Erythroblast (primary cell): Measurements from ENCODE around the gene NTHL1.

Experiments
- GATA1 ChIP-seq: IDR thresholded peaks from 2 replicates; pipeline ENCODE4 v1.6.1; 2011; ENCODE audit warnings: low read depth, mild to moderate bottlenecking, control low read depth, low read length, moderate library complexity
- POLR2A ChIP-seq: IDR thresholded peaks from 2 replicates; pipeline ENCODE4 v1.6.1; 2011; ENCODE audit warnings: mild to moderate bottlenecking, low read length

DNA sequence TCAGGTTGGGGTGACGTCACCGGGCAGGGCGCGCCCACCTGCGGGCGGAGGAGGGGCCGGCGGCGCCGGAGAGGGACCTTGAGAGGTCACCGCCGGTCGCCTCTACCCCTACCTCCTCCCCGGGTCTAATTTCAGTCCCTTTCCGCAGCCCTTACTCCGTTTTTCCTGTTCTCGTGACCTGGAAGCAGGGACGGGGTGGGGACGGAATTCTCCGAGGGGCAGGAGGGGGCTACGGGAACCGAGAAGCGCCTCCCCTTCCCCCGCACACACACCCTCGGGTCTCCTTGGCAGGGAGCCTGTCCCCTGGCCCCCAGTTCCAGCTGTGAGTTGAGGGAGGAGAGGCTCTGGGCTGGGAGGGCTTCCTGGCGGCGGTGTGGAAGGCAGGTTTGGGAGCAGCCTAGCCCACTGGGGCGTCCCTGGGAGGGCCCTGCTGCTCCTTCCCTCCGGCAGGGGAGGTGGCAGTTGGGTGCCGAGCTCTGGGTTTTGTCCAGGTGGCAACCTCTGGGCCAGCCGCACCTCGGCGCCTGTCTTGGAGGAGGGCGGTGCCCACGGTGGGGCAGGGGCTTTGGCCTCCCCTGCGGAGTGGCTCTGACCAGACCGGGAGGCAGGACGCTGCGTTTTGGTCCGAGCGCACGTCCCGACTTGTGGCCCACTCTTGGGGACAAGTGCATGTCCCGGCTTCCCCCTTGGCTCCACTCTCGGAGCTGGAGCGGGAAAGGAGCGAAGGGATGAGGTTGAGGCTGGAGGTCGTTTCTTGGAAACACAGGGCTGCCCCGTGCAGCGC is 57.1 kb downstream of the NTHL1 start:
- TF ChIP-seq POLR2A (no peak), GATA1 (no peak)
